HUDEP-2 (cell line): ENCODE measurements around the gene RBM39.
A peak's percentile ranks its signal among the peaks of the same experiment; 100 is the strongest.
"Not testable (repeated sequence)": the region's sequence is repeated elsewhere in the genome, so short reads cannot be mapped to it uniquely, and the experiment has no call there.

Experiments
- DNase-seq, 76 experiments: peaks; one replicate each; lab custom pipeline; 2025; ENCODE audit not compliant: unreplicated experiment in 76 of 76; lab: John Stamatoyannopoulos, UW

RBM39 gene

GRCh38 chr20:35757098-35757705 is 15.1 kb upstream of the RBM39 start:
- DNase-seq: no peak

- no peak for DNase-seq
Measured at GRCh38 chr20:35756404-35756803, 14.3 kb upstream of the RBM39 start.

- no peak for DNase-seq
Measured at GRCh38 chr20:35750611-35751010, 8.6 kb upstream of the RBM39 start.

DNA sequence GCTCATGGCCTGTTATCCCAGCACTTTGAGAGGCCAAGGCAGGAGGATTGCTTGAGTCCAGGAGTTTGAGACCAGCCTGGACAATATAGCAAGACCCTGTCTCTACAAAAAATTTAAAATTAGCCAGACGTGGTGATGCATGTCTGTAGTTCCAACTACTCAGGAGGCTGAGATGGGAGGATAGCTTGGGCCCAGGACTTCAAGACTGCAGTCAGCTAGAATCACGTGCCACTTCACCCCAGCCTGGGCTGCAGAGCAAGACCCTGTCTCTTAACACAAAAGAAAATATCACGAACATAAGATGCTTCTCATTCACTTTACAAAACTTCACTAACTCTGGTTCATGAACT is 2.4 kb upstream of the RBM39 start:
- DNase-seq: not testable (repeated sequence)

GRCh38 chr20:35743693-35744491 is 1.8 kb upstream of the RBM39 start:
- peak in 2 of 76 experiments; percentile 5 to 10 for DNase-seq

DNA sequence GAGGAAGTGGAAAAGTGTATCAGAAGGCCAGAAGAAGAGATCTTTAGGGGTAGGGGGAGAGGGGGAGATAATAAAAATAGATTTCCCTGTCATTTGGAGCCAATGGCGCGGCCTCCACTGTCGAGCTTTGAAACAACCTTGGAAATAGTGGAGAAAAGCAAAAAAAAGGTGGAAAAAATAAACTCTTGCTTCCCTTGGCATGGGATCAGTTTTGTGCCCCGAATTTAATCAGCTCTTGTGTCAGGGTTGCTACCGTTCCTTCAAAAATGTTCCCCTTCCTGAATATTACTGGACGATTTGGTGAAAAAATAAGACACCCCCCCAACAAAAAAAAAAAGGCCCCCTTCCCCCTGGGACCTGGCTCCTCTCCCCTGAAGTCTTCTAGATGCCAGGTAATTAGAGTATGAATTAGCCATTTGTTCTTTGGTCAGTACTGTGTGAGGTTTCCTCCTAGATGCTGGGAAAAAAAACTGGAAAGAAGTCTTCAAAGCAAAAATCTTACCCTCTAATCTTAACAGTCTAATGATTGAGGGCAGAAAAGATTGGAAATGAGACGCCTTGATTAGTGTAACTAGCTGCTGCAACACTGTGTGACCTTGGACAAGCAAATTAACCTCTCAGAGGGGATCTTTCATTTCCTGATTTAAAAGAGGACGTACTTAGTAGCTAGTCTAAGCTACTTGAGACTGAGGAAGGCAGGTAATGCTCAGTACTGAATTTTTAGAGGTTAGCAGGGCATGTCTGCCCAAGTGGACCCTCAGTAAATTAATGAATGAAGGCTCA is 872 bp upstream of the RBM39 start:
- DNase-seq: peak in 12 of 76 experiments; percentile 1 to 54 (median 10)

DNA sequence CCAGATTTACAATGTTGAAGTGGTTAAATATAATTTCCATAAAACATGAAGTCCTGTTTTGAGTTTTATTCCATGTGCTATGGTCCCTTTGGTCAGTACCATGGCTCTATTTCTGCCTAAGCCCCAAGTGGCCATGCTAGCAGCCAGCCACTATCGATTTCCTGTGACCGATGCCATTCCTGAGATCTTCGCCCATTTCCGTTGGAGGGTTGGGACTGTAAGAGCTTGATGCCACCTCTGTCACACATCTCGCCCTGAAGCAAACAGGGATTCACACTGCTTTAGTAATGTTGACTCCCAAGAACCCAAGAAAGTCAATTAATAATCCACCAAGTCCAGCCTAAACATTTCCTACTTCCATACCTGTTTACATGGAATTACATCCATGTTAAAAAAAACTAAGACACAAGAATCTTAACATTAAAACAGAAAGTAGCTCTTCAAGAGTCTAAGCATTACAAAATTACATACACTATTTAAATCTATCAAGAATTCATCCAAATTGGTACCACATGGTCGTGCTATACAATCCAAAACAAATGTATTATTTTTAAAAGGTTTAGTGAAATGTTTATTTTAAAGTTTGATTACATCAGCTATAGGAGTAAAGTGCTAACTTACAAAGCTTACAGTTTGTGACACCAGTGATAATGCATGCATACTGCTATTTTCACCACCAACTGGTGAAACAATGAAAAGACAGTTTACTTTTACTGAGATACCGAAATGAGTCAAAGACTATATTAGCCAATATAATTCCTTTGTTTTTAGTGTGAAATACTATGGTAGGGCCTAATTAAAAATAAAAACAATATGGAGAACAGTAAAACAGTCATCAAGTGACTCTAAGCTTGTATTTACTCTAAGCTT is 2.5 kb downstream of the RBM39 start:
- DNase-seq: peak in 13 of 76 experiments; percentile 1 to 43 (median 18)

- no peak for DNase-seq
Measured at GRCh38 chr20:35738410-35739179, 3.5 kb downstream of the RBM39 start.

DNA sequence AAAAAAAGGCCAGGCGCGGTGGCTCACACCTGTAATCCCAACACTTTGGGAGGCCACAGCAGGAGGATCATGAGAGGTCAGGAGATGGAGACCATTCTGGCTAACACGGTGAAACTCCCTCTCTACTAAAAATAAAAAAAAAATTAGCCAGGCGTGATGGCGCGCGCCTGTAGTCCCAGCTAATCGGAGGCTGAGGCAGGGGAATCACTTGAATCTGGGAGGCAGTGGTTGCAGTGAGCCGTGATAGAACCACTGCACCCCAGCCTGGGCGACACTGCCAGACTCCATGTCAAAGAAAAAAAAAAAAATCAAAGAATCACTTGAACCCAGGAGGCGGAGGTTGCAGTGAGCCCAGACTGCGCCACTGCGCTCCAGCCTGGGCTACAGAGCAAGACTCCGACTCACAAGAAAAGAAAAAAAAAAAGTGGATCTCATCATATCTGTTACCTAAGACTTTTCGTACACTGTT is 4.2 kb downstream of the RBM39 start:
- DNase-seq: no peak

DNA sequence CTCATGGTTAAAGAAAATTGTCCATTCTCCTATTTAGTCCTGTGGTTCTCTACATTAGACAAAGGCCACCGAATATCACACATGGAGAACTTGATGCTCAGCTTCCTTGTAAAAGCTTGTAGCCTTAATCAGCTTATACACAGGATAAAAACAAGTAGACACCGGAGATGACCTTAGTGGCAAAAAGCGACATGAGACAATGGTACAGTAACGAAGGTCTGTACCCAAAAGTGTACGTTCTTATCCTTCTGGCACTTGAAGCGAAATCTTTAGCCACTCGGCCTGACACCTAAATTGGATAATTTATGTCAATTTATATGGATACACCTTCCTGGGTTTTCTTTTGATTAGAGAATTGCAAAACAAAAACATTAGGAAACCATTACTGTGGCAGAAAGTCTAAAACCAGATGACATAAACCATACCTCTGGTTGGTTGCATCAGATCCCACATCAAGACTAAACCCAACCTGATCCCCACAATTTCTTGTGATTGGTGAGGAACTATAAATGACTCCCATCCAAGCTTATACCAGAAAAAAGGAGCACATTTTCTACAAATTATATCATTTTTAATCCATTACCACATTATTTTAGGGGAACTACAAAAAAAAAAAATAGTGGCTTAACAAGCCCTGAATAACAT is 6.1 kb downstream of the RBM39 start:
- DNase-seq: no peak

DNA sequence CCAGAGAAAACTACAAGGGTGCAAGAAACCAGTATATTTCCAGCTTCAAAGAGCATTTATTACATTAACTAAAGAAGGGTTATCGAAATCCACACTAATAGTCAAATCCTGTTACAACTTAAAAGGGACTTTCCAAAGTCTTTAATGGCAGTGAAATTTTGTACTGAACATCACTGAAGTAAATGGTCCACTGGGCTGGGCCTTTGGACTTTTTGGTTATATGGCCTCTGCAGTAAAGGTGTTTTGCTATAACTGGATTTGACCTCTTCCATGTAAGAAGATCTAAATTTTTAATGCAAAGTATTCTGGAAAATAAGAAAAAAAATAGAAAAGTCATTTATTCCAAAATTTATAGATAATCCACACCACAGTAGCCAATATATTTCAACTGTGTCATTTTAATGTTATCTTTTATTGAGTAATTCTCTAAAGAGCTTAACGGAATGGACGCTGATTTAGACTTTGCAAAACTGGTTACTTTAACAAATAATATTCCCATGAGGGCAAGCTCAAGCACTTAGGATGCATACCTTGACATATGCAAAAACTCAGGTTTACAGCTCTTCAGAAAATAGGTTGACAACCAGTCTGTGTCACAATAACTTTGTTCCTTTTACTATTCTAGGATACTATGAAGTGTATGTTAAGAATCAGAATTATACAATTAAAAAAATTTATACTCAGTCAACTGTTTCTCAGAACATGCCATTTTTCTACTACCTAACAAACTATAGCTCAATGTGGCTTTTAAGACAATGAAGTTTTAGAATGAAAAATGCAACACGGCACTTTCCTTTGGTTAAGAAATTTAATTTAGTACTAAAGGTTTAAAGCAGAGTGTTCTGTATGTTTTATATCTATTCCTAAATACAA is 7.0 kb downstream of the RBM39 start:
- DNase-seq: no peak

DNA sequence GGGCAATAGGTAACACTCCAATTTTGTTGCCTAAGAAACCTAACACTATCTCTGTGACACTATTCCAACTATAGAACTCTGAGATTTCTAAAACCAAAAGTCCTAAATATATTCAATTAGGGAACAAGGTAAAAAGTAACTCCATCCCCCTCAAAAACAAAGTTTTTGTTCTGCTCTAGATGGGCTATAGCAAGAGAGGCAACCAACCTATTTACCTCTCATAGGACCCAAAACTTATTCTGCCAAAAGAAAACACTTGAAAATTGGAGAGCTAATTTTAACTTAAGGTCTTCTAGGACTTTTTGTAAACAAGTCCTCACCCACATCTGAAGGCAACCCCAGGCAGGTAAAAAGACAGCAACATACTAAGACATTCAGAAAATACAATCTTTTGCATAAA is 7.7 kb downstream of the RBM39 start:
- no peak for DNase-seq

DNA sequence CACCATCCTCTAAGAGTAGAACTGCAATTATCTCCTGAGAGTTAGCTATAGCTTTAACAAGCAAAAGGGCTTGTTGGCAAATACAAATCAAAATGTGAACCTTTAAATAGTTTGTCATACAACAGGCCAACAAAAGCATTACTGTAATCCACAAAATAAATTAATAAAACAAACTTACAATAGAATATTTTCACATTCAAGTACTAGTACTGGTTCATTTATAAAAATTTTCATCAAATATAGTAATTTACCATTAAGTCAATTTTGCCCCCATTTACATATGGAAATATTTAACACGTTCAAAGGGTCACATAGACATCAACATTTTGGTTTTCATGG is 9.4 kb downstream of the RBM39 start:
- DNase-seq: no peak

- DNase-seq: no peak
Measured at GRCh38 chr20:35731862-35732643, 10.0 kb downstream of the RBM39 start.

- DNase-seq: no peak
Measured at GRCh38 chr20:35731469-35731788, 10.6 kb downstream of the RBM39 start.

GRCh38 chr20:35730583-35731468 is 11.2 kb downstream of the RBM39 start:
- DNase-seq: no peak
